Uterus (tissue), 4 donors: Measurements from ENCODE around the gene DNHD1. TPM values are rescaled to one million over a fixed set of nuclear protein-coding genes. Genes with fewer than 3 reads are reported as not detected.
A peak's percentile ranks its signal among the peaks of the same experiment; 100 is the strongest.
"Not testable (repeated sequence)": the region's sequence is repeated elsewhere in the genome, so short reads cannot be mapped to it uniquely, and the experiment has no call there.

Experiments used
- DNase-seq, 2 donors: peaks; one replicate each; pipeline ENCODE4 v3.0.0-alpha.2; 2019 to 2020
- H3K27ac ChIP-seq, 2 donors: fragments of 200-600 bp; sonication (generic); 1 replicate in 1 of 2; 2 replicates in 1 of 2; pipeline ENCODE4 v1.5.1; 2016 to 2018
- H3K27me3 ChIP-seq, 2 donors: fragments of 200-600 bp; sonication (generic); one replicate each; pipeline ENCODE4 v1.5.1; 2018 to 2019; ENCODE audit warnings: control low read depth in 1 of 2
- H3K36me3 ChIP-seq, 2 donors: fragments of 200-600 bp; sonication (generic); one replicate each; pipeline ENCODE4 v1.5.1; 2019; ENCODE audit warnings: control low read depth in 1 of 2
- H3K4me1 ChIP-seq, 2 donors: fragments of 200-600 bp; sonication (generic); one replicate each; pipeline ENCODE4 v1.5.1; 2018 to 2019; ENCODE audit warnings: control low read depth in 1 of 2
- H3K4me3 ChIP-seq, 2 donors: fragments of 200-600 bp; sonication (generic); 1 replicate in 1 of 2; 2 replicates in 1 of 2; pipeline ENCODE4 v1.5.1; 2018 to 2019; ENCODE audit warnings: mild to moderate bottlenecking in 1 of 2
- H3K9me3 ChIP-seq, 2 donors: fragments of 200-600 bp; sonication (generic); one replicate each; pipeline ENCODE4 v1.5.1; 2019; ENCODE audit warnings: control low read depth in 1 of 2
- CTCF ChIP-seq, 4 experiments: fragments of 200-600 bp in 2 of 4; fragments of 450-650 bp in 2 of 4; sonication (generic) in 2 of 4; IDR thresholded peaks; one replicate each; pipeline ENCODE4 v1.5.1; 2016 to 2019; ENCODE audit warnings: antibody characterized with exemption in 4 of 4, mild to moderate bottlenecking in 2 of 4, moderate library complexity in 1 of 4
- POLR2A ChIP-seq, 2 donors: fragments of 450-650 bp; IDR thresholded peaks; one replicate each; pipeline ENCODE4 v1.6.1; 2016; ENCODE audit warnings: antibody characterized with exemption in 2 of 2, mild to moderate bottlenecking in 1 of 2, moderate library complexity in 1 of 2
- intact Hi-C: fragments of 100-400 bp; cut with DNase I; formaldehyde crosslinking; loops from one replicate; pipeline ENCODE4 v1.15.1; 2023; ENCODE audit warnings: low total_unique reads
- total RNA-seq, 4 donors: library from RNA; depleted of rRNA in 3 of 4; stranded (reverse); fragments of >200 nt in 3 of 4; gene quantifications; one replicate each; pipeline versions ENCODE4 v1.1.0 to v1.2.4, GENCODE V29; 2014 to 2023
- donor health status: DM: yes; HTN: yes; CAD: no.

The DNHD1 gene
- total RNA-seq, 4 donors from 2014 or later, result 9.4 to 32.5 (median 22.5) TPM

GRCh38 chr11:6505577-6506240 is 8.6 kb downstream of the DNHD1 start:
- intact Hi-C loops, result loop anchor here (10.0 kb wide), 1 partner anchor 61 kb away; the partner anchor contains the start of gene HPX
- Histone ChIP-seq H3K27ac (no peak overlapping the region), H3K27me3 (no peaks in the 10 kb centered on the region), H3K4me1 (no peaks in the 10 kb centered on the region), H3K4me3 (no peak overlapping the region), H3K36me3 (no peaks in the 10 kb centered on the region), H3K9me3 (no peaks in the 10 kb centered on the region)
- no peak for DNase-seq
- peak; percentile 53 to 70 (median 64) for TF ChIP-seq CTCF (IDR thresholded peaks at IDR 0.05)
- TF ChIP-seq POLR2A (IDR thresholded peaks at IDR 0.05), result no peak

GRCh38 chr11:6516865-6517264 is 19.8 kb downstream of the DNHD1 start:
- H3K4me1 ChIP-seq, result no peaks in the 10 kb centered on the region
- TF ChIP-seq CTCF (IDR thresholded peaks at IDR 0.05), result no peak
- no peaks in the 10 kb centered on the region for H3K9me3 ChIP-seq
- no peaks in the 10 kb centered on the region for H3K36me3 ChIP-seq
- H3K4me3 ChIP-seq, result no peak overlapping the region
- DNase-seq, result no peak
- no peak overlapping the region for H3K27ac ChIP-seq
- no peaks in the 10 kb centered on the region for H3K27me3 ChIP-seq
- intact Hi-C loops, result no loop called here

- no peaks in the 10 kb centered on the region for H3K9me3 ChIP-seq
- no peaks in the 10 kb centered on the region for H3K36me3 ChIP-seq
- intact Hi-C loops, result no loop called here
- TF ChIP-seq CTCF (IDR thresholded peaks at IDR 0.05), result no peak
- H3K27me3 ChIP-seq, result no peaks in the 10 kb centered on the region
- no peak overlapping the region for H3K4me3 ChIP-seq
- no peak for DNase-seq
- no peaks in the 10 kb centered on the region for H3K4me1 ChIP-seq
- no peak overlapping the region for H3K27ac ChIP-seq
Observed at GRCh38 chr11:6520265-6520664, 23.2 kb downstream of the DNHD1 start.

- H3K27me3 ChIP-seq, intact Hi-C loops, H3K9me3 ChIP-seq, H3K27ac ChIP-seq, H3K4me1 ChIP-seq, DNase-seq, H3K4me3 ChIP-seq, H3K36me3 ChIP-seq: not testable (repeated sequence)
Observed at GRCh38 chr11:6521946-6522345, 24.9 kb downstream of the DNHD1 start.

- H3K27ac ChIP-seq, result no peak overlapping the region
- TF ChIP-seq POLR2A (IDR thresholded peaks at IDR 0.05) (no peak), CTCF (IDR thresholded peaks at IDR 0.05) (no peak)
- H3K9me3 ChIP-seq, result no peaks in the 10 kb centered on the region
- H3K4me3 ChIP-seq, result no peak overlapping the region
- intact Hi-C loops, result no loop called here
- no peaks in the 10 kb centered on the region for H3K4me1 ChIP-seq
- no peaks in the 10 kb centered on the region for H3K36me3 ChIP-seq
- DNase-seq, result no peak
- no peaks in the 10 kb centered on the region for H3K27me3 ChIP-seq
Observed at GRCh38 chr11:6523253-6523652, 26.2 kb downstream of the DNHD1 start.
